Lung (tissue), 12 donors: ENCODE data around the gene IGF2. TPM values are rescaled to one million over a fixed set of nuclear protein-coding genes. Genes with fewer than 3 reads are reported as not detected.

Source experiments
- ATAC-seq: fragments of 200-7000 bp; cut with Tn5 transposase; one replicate; pipeline ENCODE4 v1.9.1; 2020; ENCODE audit warnings: moderate number of reproducible peaks; ENCODE audit not compliant: insufficient read depth, low FRiP score
- DNase-seq, 3 donors: peaks; one replicate each; pipeline ENCODE4 v3.0.0-alpha.2; 2013 to 2017
- H3K27ac ChIP-seq, 2 donors: one replicate each; pipeline ENCODE4 v1.5.1; 2013; ENCODE audit warnings: mild to moderate bottlenecking in 2 of 2, moderate library complexity in 2 of 2, control low read depth in 1 of 2, inconsistent platforms in 1 of 2, low read depth in 1 of 2, low read length in 1 of 2
- H3K27me3 ChIP-seq, 3 donors: one replicate each; pipeline ENCODE4 v1.5.1; 2013; ENCODE audit warnings: low read length in 2 of 3; ENCODE audit not compliant: control insufficient read depth in 3 of 3, insufficient read depth in 3 of 3
- H3K36me3 ChIP-seq, 4 donors: one replicate each; pipeline ENCODE4 v1.5.1; 2013; ENCODE audit warnings: low read length in 4 of 4, mild to moderate bottlenecking in 1 of 4, moderate library complexity in 1 of 4; ENCODE audit not compliant: control insufficient read depth in 4 of 4, insufficient read depth in 4 of 4
- H3K4me1 ChIP-seq, 5 donors: one replicate each; pipeline ENCODE4 v1.5.1; 2013; ENCODE audit warnings: low read length in 5 of 5, mild to moderate bottlenecking in 2 of 5, moderate library complexity in 1 of 5; ENCODE audit not compliant: control insufficient read depth in 5 of 5, insufficient read depth in 5 of 5
- H3K4me3 ChIP-seq: one replicate; pipeline ENCODE4 v1.5.1; 2013; ENCODE audit warnings: mild to moderate bottlenecking, control low read depth, moderate library complexity
- H3K9ac ChIP-seq, 2 donors: one replicate each; pipeline ENCODE4 v1.5.1; 2013; ENCODE audit warnings: low read length in 2 of 2, control low read depth in 1 of 2; ENCODE audit not compliant: insufficient read depth in 1 of 2
- H3K9me3 ChIP-seq, 4 donors: one replicate each; pipeline ENCODE4 v1.5.1; 2013; ENCODE audit warnings: low read length in 3 of 4, mild to moderate bottlenecking in 1 of 4, moderate library complexity in 1 of 4; ENCODE audit not compliant: control insufficient read depth in 4 of 4, insufficient read depth in 3 of 4
- CTCF ChIP-seq: IDR thresholded peaks from 2 replicates; pipeline ENCODE4 v1.5.1; 2012; ENCODE audit warnings: mild to moderate bottlenecking; ENCODE audit errors: control extremely low read depth, extremely low read depth
- WGBS, 2 donors: extraction: QIAGEN DNeasy Blood & Tissue Kit; methylation state at CpG; one replicate each; pipeline ENCODE4 v1.1.7; 2013; 5-methylcytosine and 5-hydroxymethylcytosine counted together
- polyA plus RNA-seq, 2 donors: library from polyadenylated mRNA; stranded (reverse); fragments of 200-250 nt; gene quantifications; one replicate each; pipeline ENCODE4 v1.2.1, GENCODE V29; 2013
- total RNA-seq, 2 donors: library from RNA; depleted of rRNA in 1 of 2; stranded (reverse); fragments of >200 nt in 1 of 2; gene quantifications; one replicate each; pipeline ENCODE4 v1.2.1, GENCODE V29; 2014 to 2021
- donor health status: control.
- donor health status: control.
- donor health status: Bipolar disorder and iron deficiency.
- donor health status: healthy.
- donor health status: DM: yes; HTN: yes; CAD: no.

Gene IGF2
- total and polyA plus RNA-seq, 4 donors, result 2.9 to 87.7 (median 15.6) TPM

- TF ChIP-seq CTCF, result no peak
- Histone ChIP-seq H3K27ac (no peak overlapping the region), H3K4me1 (peaks cover 0 to 37% (median 6%) of the 10 kb centered on the region in 5 donors), H3K9ac (no peak overlapping the region), H3K36me3 (peaks cover 0 to 4% (median 0%) of the 10 kb centered on the region in 4 donors), H3K27me3 (peaks cover 0 to 18% (median 4%) of the 10 kb centered on the region in 3 donors), H3K4me3 (no peak overlapping the region), H3K9me3 (no peaks in the 10 kb centered on the region)
- DNase-seq (no peak), ATAC-seq (no peak)
- 86 to 94% methylated on average over 28 of the region's 28 CpGs for WGBS, 2 donors
These were observed 7.6 kb downstream of the IGF2 start for GRCh38 chr11:2131371-2132236.

GRCh38 chr11:2130881-2131352, 8.3 kb downstream of the IGF2 start:
- peaks cover 0 to 30% (median 6%) of the 10 kb centered on the region in 5 donors for H3K4me1 ChIP-seq
- ATAC-seq (no peak), DNase-seq (no peak)
- no peak overlapping the region for H3K9ac ChIP-seq
- no peaks in the 10 kb centered on the region for H3K9me3 ChIP-seq
- peaks cover 0 to 18% (median 2%) of the 10 kb centered on the region in 3 donors for H3K27me3 ChIP-seq
- no peak overlapping the region for H3K27ac ChIP-seq
- WGBS, 2 donors, result 85 to 91% methylated on average over 18 of the region's 18 CpGs
- TF ChIP-seq CTCF, result no peak
- no peak overlapping the region for H3K4me3 ChIP-seq
- peaks cover 0 to 4% (median 0%) of the 10 kb centered on the region in 4 donors for H3K36me3 ChIP-seq

GRCh38 chr11:2129699-2130366, 9.4 kb downstream of the IGF2 start:
- Histone ChIP-seq H3K9ac (no peak overlapping the region), H3K27me3 (peaks cover 0 to 16% (median 2%) of the 10 kb centered on the region in 3 donors), H3K9me3 (no peaks in the 10 kb centered on the region), H3K4me1 (peaks cover 0 to 23% (median 6%) of the 10 kb centered on the region in 5 donors), H3K36me3 (peaks cover 0 to 4% (median 0%) of the 10 kb centered on the region in 4 donors), H3K27ac (no peak overlapping the region), H3K4me3 (no peak overlapping the region)
- WGBS, 2 donors, result 89 to 91% methylated on average over 23 to 25 of the region's 25 CpGs
- no peak for TF ChIP-seq CTCF
- DNase-seq, result no peak
- ATAC-seq, result no peak
